Activated CD8-positive, alpha-beta memory T cell treated with anti-CD3 and anti-CD28 coated beads for 24 hours (primary cell): ENCODE results near the gene RND2.

ENCODE experiments used
- DNase-seq: peaks from one replicate; pipeline ENCODE4 v3.0.0-alpha.2; 2020

RND2 gene

GRCh38 chr17:43079641-43080302 lies 54.7 kb downstream of the RND2 start:
- no peak for DNase-seq
